GM12878 (cell line): Measurements from ENCODE around the gene GPC5.

Source experiments
- EP300 ChIP-seq, 2 experiments: fragments of 150-350 bp in 1 of 2; IDR thresholded peaks; 2 replicates each; pipeline ENCODE4 v1.6.1; 2011 to 2012; ENCODE audit warnings: low read depth in 2 of 2, low read length in 2 of 2, borderline replicate concordance in 1 of 2, improper control_type of control experiment in 1 of 2, inconsistent platforms in 1 of 2; ENCODE audit not compliant: control insufficient read depth in 1 of 2
- SUPT20H ChIP-seq: IDR thresholded peaks from 2 replicates; pipeline ENCODE4 v1.6.1; 2011; ENCODE audit warnings: low read depth, mild to moderate bottlenecking, low read length, moderate library complexity, borderline replicate concordance; ENCODE audit not compliant: control insufficient read depth
- TARDBP ChIP-seq: IDR thresholded peaks from 2 replicates; pipeline ENCODE4 v1.6.1; 2016; ENCODE audit warnings: borderline replicate concordance
- YBX1 ChIP-seq: fragments of 450-650 bp; IDR thresholded peaks from 2 replicates; pipeline ENCODE4 v1.6.1; 2016; ENCODE audit warnings: antibody characterized with exemption

- TF ChIP-seq EP300 (IDR thresholded peaks at IDR 0.05; ENCODE audit: borderline replicate concordance in 1 of 2, control insufficient read depth in 1 of 2, low read depth in 2 of 2, low read length in 2 of 2) (no peak), YBX1 (no peak), TARDBP (no peak), SUPT20H (no peak)
Measured at GRCh38 chr13:91370501-91370900, 27.9 kb upstream of the GPC5 start.
